HTERT RPE-1 (cell line): ENCODE measurements around the gene PREP.

Experiments
- in situ Hi-C: fragments of 300-500 bp; cut with MboI; formaldehyde crosslinking; loops from 4 replicates; pipeline ENCODE4 v1.14.3; 2020; ENCODE audit warnings: low sequenced_read_pairs

Gene PREP

GRCh38 chr6:105317607-105318533 is 85.0 kb downstream of the PREP start:
- in situ Hi-C loops = no loop called here

GRCh38 chr6:105313211-105313610 is 89.7 kb downstream of the PREP start:
- in situ Hi-C loops = no loop called here

GRCh38 chr6:105310947-105311346 is 91.9 kb downstream of the PREP start:
- in situ Hi-C loops = no loop called here

GRCh38 chr6:105310371-105310770 is 92.5 kb downstream of the PREP start:
- in situ Hi-C loops = no loop called here

GRCh38 chr6:105308840-105309239 is 94.0 kb downstream of the PREP start:
- in situ Hi-C loops = no loop called here

GRCh38 chr6:105305521-105305920 is 97.4 kb downstream of the PREP start:
- in situ Hi-C loops = no loop called here

GRCh38 chr6:105304825-105305224 is 98.1 kb downstream of the PREP start:
- in situ Hi-C loops = no loop called here

GRCh38 chr6:105304366-105304765 is 98.5 kb downstream of the PREP start:
- in situ Hi-C loops = no loop called here

- in situ Hi-C loops = no loop called here
These were observed 100.2 kb downstream of the PREP start for GRCh38 chr6:105302617-105303128.

GRCh38 chr6:105301756-105302616 is 100.9 kb downstream of the PREP start:
- in situ Hi-C loops = no loop called here

GRCh38 chr6:105301072-105301503 is 101.8 kb downstream of the PREP start:
- in situ Hi-C loops = no loop called here

- in situ Hi-C loops = no loop called here
These were observed 102.8 kb downstream of the PREP start for GRCh38 chr6:105300090-105300489.

- in situ Hi-C loops = no loop called here
These were observed 108.8 kb downstream of the PREP start for GRCh38 chr6:105294129-105294528.

GRCh38 chr6:105292689-105293339 is 110.1 kb downstream of the PREP start:
- in situ Hi-C loops = no loop called here

GRCh38 chr6:105291525-105291924 is 111.4 kb downstream of the PREP start:
- in situ Hi-C loops = no loop called here

- in situ Hi-C loops = no loop called here
These were observed 120.0 kb downstream of the PREP start for GRCh38 chr6:105282631-105283585.

- in situ Hi-C loops = no loop called here
These were observed 122.8 kb downstream of the PREP start for GRCh38 chr6:105280033-105280432.

GRCh38 chr6:105279463-105279862 is 123.4 kb downstream of the PREP start:
- in situ Hi-C loops = no loop called here

- in situ Hi-C loops = no loop called here
These were observed 124.1 kb downstream of the PREP start for GRCh38 chr6:105278813-105279212.

- in situ Hi-C loops = no loop called here
These were observed 124.8 kb downstream of the PREP start for GRCh38 chr6:105278035-105278434.
